Esophagus squamous epithelium (tissue), 5 donors: ENCODE measurements around the gene DNAH14. TPM values are rescaled to one million over a fixed set of nuclear protein-coding genes. Genes with fewer than 3 reads are reported as not detected.

Source experiments
- DNase-seq: peaks from one replicate; lab custom pipeline; 2025; lab: John Stamatoyannopoulos, UW
- H3K27ac ChIP-seq, 4 donors: fragments of 200-600 bp; sonication (generic); one replicate each; pipeline ENCODE4 v1.5.1; 2016 to 2019; ENCODE audit warnings: mild to moderate bottlenecking in 1 of 4
- H3K27me3 ChIP-seq, 4 donors: fragments of 200-600 bp; sonication (generic); 1 replicate in 3 of 4; 2 replicates in 1 of 4; pipeline versions ENCODE4 v1.5.1 to v1.6.0; 2017 to 2021; ENCODE audit warnings: antibody characterized with exemption in 1 of 4
- H3K36me3 ChIP-seq, 3 donors: fragments of 200-600 bp; sonication (generic); one replicate each; pipeline ENCODE4 v1.5.1; 2016 to 2019
- H3K4me1 ChIP-seq, 3 donors: fragments of 200-600 bp; sonication (generic); one replicate each; pipeline ENCODE4 v1.5.1; 2017 to 2019
- H3K4me3 ChIP-seq, 4 donors: fragments of 200-600 bp; sonication (generic); 1 replicate in 3 of 4; 2 replicates in 1 of 4; pipeline ENCODE4 v1.5.1; 2016 to 2019; ENCODE audit warnings: mild to moderate bottlenecking in 2 of 4, moderate library complexity in 1 of 4
- H3K9me3 ChIP-seq, 3 donors: fragments of 200-600 bp; sonication (generic); one replicate each; pipeline ENCODE4 v1.5.1; 2016 to 2019
- CTCF ChIP-seq, 6 experiments: fragments of 450-650 bp in 4 of 6; fragments of 200-600 bp in 2 of 6; sonication (generic) in 2 of 6; IDR thresholded peaks; one replicate each; pipeline ENCODE4 v1.5.1; 2016 to 2019; ENCODE audit warnings: antibody characterized with exemption in 6 of 6, mild to moderate bottlenecking in 4 of 6, moderate library complexity in 4 of 6
- POLR2A ChIP-seq, 4 donors: fragments of 450-650 bp; IDR thresholded peaks; one replicate each; pipeline ENCODE4 v1.6.1; 2017; ENCODE audit warnings: antibody characterized with exemption in 4 of 4, mild to moderate bottlenecking in 4 of 4, moderate library complexity in 3 of 4
- WGBS, 2 donors: methylation state at CpG; one replicate each; pipeline ENCODE4 v1.1.5; 2018; 5-methylcytosine and 5-hydroxymethylcytosine counted together
- intact Hi-C: fragments of 100-400 bp; cut with DNase I; formaldehyde crosslinking; loops from one replicate; pipeline ENCODE4 v1.15.0; 2022
- total RNA-seq, 4 donors: library from RNA; depleted of rRNA; stranded (reverse); fragments of >200 nt; gene quantifications; one replicate each; pipeline ENCODE4 v1.1.0, GENCODE V29; 2016
- donor health status: DM: yes; HTN: yes; CAD: no.

DNAH14 gene
- total RNA-seq, 4 donors from 2014 or later, result 2.0 to 11.4 (median 7.3) TPM

GRCh38 chr1:225435487-225435886 is 506.0 kb downstream of the DNAH14 start:
- Histone ChIP-seq H3K27me3 (no peaks in the 10 kb centered on the region), H3K4me3 (no peak overlapping the region), H3K36me3 (no peaks in the 10 kb centered on the region), H3K9me3 (no peaks in the 10 kb centered on the region), H3K27ac (no peak overlapping the region), H3K4me1 (peaks cover 0 to 10% (median 0%) of the 10 kb centered on the region in 3 donors)
- 70 to 94% methylated on average over 1 of the region's 1 CpG for WGBS, 2 donors
- intact Hi-C loops, result no loop called here
- TF ChIP-seq POLR2A (IDR thresholded peaks at IDR 0.05) (no peak), CTCF (IDR thresholded peaks at IDR 0.05) (no peak)
- no peak for DNase-seq

GRCh38 chr1:225435957-225436392 is 506.5 kb downstream of the DNAH14 start:
- peaks cover 0 to 10% (median 0%) of the 10 kb centered on the region in 3 donors for H3K4me1 ChIP-seq
- 80 to 83% methylated on average over 5 to 6 of the region's 6 CpGs for WGBS, 2 donors
- intact Hi-C loops, result no loop called here
- no peaks in the 10 kb centered on the region for H3K36me3 ChIP-seq
- no peaks in the 10 kb centered on the region for H3K9me3 ChIP-seq
- DNase-seq, result no peak
- H3K4me3 ChIP-seq, result no peak overlapping the region
- TF ChIP-seq POLR2A (IDR thresholded peaks at IDR 0.05) (no peak), CTCF (IDR thresholded peaks at IDR 0.05) (no peak)
- H3K27me3 ChIP-seq, result no peaks in the 10 kb centered on the region
- no peak overlapping the region for H3K27ac ChIP-seq

GRCh38 chr1:225437710-225438437 is 508.4 kb downstream of the DNAH14 start:
- H3K27me3 ChIP-seq, result no peaks in the 10 kb centered on the region
- H3K36me3 ChIP-seq, result no peaks in the 10 kb centered on the region
- H3K9me3 ChIP-seq, result no peaks in the 10 kb centered on the region
- TF ChIP-seq POLR2A (IDR thresholded peaks at IDR 0.05) (no peak), CTCF (IDR thresholded peaks at IDR 0.05) (peak in 5 of 6 experiments; percentile 11 to 40 (median 29))
- DNase-seq, result no peak
- intact Hi-C loops, result no loop called here
- H3K4me1 ChIP-seq, result peaks cover 0 to 23% (median 0%) of the 10 kb centered on the region in 3 donors
- H3K4me3 ChIP-seq, result no peak overlapping the region
- peak overlapping the region in 2 of 4 donors; percentile 14 to 33 for H3K27ac ChIP-seq
- WGBS, 2 donors, result 77 to 86% methylated on average over 5 of the region's 5 CpGs

GRCh38 chr1:225440380-225441221 is 511.1 kb downstream of the DNAH14 start:
- no peak for DNase-seq
- H3K9me3 ChIP-seq, result no peaks in the 10 kb centered on the region
- H3K4me1 ChIP-seq, result peaks cover 7 to 48% (median 15%) of the 10 kb centered on the region in 3 donors
- H3K4me3 ChIP-seq, result no peak overlapping the region
- H3K27me3 ChIP-seq, result no peaks in the 10 kb centered on the region
- intact Hi-C loops, result no loop called here
- H3K27ac ChIP-seq, result peak overlapping the region in 3 of 4 donors; percentile 22 to 37 (median 32)
- no peak for TF ChIP-seq POLR2A (IDR thresholded peaks at IDR 0.05)
- no peak for TF ChIP-seq CTCF (IDR thresholded peaks at IDR 0.05)
- WGBS, 2 donors, result 83 to 85% methylated on average over 3 to 4 of the region's 4 CpGs
- no peaks in the 10 kb centered on the region for H3K36me3 ChIP-seq
